ENCODE data around the gene FAM114A1. TPM values are rescaled to one million over a fixed set of nuclear protein-coding genes. Genes with fewer than 3 reads are reported as not detected.

Gene FAM114A1
- total and polyA plus RNA-seq, 2 experiments from 2014 or later: 13.0 to 14.5 TPM

- TF ChIP-seq JUNB (IDR thresholded peaks at IDR 0.05; ENCODE audit: unreplicated experiment): no peak
These were observed 38.2 kb downstream of the FAM114A1 start (continued) for GRCh38 chr4:38905652-38906385.

DNA sequence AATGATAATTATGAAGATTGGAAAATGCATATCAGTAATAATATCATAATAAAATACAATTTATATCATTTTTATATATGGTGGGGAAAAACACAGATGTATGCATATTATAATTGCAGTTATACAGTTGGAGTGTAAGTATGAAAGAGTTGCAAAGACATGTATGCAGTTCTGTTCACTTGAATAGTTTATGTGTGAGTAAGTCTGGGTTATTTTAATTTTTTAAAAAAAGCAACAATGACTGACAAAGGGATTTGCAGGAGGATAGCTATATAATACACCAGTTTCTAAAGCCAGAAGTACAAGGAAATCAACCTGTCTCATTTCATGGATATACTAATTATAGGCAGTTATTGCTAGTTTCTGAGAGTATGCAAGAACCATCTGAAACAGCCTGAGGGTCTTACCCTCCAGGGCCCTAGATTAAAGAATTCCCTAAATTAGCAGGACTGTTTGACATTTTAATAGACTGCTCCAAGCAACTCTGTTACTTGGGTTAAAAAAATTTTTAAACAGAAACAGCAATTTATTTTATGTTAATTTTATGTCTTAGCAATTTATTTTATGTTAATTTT, 40.2 kb downstream of the FAM114A1 start:
- no peak overlapping the region for H3K27ac ChIP-seq (ENCODE audit: low read depth)
- H3K27ac Mint-ChIP-seq: no peak overlapping the region
- H3K79me2 ChIP-seq (replicated peaks; ENCODE audit: insufficient read depth): no peaks in the 10 kb centered on the region
- DNase-seq (ENCODE audit: low spot score) (no peak), ATAC-seq (no peak)
- H3K27me3 Mint-ChIP-seq (ENCODE audit: insufficient read depth, low read depth, poor library complexity): peaks cover 11% of the 10 kb centered on the region
- no peak overlapping the region for H3K4me3 ChIP-seq
- H3K27me3 ChIP-seq (ENCODE audit: insufficient read depth): no peaks in the 10 kb centered on the region
- no peaks in the 10 kb centered on the region; the same call in 2 of the 3 replicates for H3K36me3 Mint-ChIP-seq (ENCODE audit: low read depth)
- H3K9me3 Mint-ChIP-seq: no peaks in the 10 kb centered on the region
- H3K4me2 ChIP-seq: no peak overlapping the region
- no peaks in the 10 kb centered on the region for H3F3A ChIP-seq (replicated peaks; ENCODE audit: low read depth)
- peaks cover 5% of the 10 kb centered on the region for H3K4me1 ChIP-seq (ENCODE audit: insufficient read depth)
- H4K20me1 ChIP-seq (replicated peaks; ENCODE audit: insufficient read depth): no peaks in the 10 kb centered on the region; the same call in 1 of the 2 replicates
- H3K9me2 ChIP-seq (ENCODE audit: insufficient read depth): no peaks in the 10 kb centered on the region
- peaks cover 5% of the 10 kb centered on the region; the same call in 2 of the 3 replicates for H3K4me1 Mint-ChIP-seq
- no peak overlapping the region for H2AFZ ChIP-seq
- H3K4me3 Mint-ChIP-seq: no peak overlapping the region
- H3K36me3 ChIP-seq (ENCODE audit: insufficient read depth): no peaks in the 10 kb centered on the region
- no peak for TF ChIP-seq STAT1 (IDR thresholded peaks at IDR 0.05; ENCODE audit: unreplicated experiment)
- no peak for TF ChIP-seq ZNF114 (CRISPR knock-in tag; IDR thresholded peaks at IDR 0.05)
- TF ChIP-seq CREB1 (CRISPR knock-in tag; IDR thresholded peaks at IDR 0.05; ENCODE audit: low read depth): no peak
- no peak for TF ChIP-seq ZNF462 (CRISPR knock-in tag; IDR thresholded peaks at IDR 0.05)
- TF ChIP-seq POLR2AphosphoS5 (IDR thresholded peaks at IDR 0.05; ENCODE audit: low read depth): no peak
- no peak for TF ChIP-seq JUNB (IDR thresholded peaks at IDR 0.05; ENCODE audit: unreplicated experiment)
- TF ChIP-seq, protein P1, sequence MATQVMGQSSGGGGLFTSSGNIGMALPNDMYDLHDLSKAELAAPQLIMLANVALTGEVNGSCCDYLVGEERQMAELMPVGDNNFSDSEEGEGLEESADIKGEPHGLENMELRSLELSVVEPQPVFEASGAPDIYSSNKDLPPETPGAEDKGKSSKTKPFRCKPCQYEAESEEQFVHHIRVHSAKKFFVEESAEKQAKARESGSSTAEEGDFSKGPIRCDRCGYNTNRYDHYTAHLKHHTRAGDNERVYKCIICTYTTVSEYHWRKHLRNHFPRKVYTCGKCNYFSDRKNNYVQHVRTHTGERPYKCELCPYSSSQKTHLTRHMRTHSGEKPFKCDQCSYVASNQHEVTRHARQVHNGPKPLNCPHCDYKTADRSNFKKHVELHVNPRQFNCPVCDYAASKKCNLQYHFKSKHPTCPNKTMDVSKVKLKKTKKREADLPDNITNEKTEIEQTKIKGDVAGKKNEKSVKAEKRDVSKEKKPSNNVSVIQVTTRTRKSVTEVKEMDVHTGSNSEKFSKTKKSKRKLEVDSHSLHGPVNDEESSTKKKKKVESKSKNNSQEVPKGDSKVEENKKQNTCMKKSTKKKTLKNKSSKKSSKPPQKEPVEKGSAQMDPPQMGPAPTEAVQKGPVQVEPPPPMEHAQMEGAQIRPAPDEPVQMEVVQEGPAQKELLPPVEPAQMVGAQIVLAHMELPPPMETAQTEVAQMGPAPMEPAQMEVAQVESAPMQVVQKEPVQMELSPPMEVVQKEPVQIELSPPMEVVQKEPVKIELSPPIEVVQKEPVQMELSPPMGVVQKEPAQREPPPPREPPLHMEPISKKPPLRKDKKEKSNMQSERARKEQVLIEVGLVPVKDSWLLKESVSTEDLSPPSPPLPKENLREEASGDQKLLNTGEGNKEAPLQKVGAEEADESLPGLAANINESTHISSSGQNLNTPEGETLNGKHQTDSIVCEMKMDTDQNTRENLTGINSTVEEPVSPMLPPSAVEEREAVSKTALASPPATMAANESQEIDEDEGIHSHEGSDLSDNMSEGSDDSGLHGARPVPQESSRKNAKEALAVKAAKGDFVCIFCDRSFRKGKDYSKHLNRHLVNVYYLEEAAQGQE (IDR thresholded peaks at IDR 0.05; ENCODE audit: unreplicated experiment): no peak
- no peak for TF ChIP-seq EZH2phosphoT487 (IDR thresholded peaks at IDR 0.05; ENCODE audit: unreplicated experiment)
- no peak for TF ChIP-seq CTCF (conservative IDR thresholded peaks at IDR 0.05; ENCODE audit: low read depth in 2 of 2)
- TF ChIP-seq ETS1 (IDR thresholded peaks at IDR 0.05): no peak
- TF ChIP-seq NANOG (IDR thresholded peaks at IDR 0.05; ENCODE audit: borderline replicate concordance): no peak
- no peak for TF ChIP-seq ZNF331 (CRISPR knock-in tag; IDR thresholded peaks at IDR 0.05; ENCODE audit: low read depth)

Data from GM23338 (cell line).